Occipital lobe (tissue), 3 donors: ENCODE measurements around the gene PPP2R5B. TPM values are rescaled to one million over a fixed set of nuclear protein-coding genes. Genes with fewer than 3 reads are reported as not detected.
"Not testable (repeated sequence)": the region's sequence is repeated elsewhere in the genome, so short reads cannot be mapped to it uniquely, and the experiment has no call there.

Experiments
- DNase-seq: peaks from one replicate; lab custom pipeline; 2025; lab: John Stamatoyannopoulos, UW
- small RNA-seq: library from RNA; depleted of rRNA; stranded (forward); fragments of <200 nt; gene quantifications from one replicate; pipeline ENCODE3, GENCODE V24; 2014
- total RNA-seq: library from RNA; depleted of rRNA; stranded (reverse); fragments of >200 nt; gene quantifications from one replicate; pipeline ENCODE4 v1.2.3, GENCODE V29; 2014

PPP2R5B gene
- total RNA-seq, 1 donor from 2014 or later: 22.8 TPM

DNA sequence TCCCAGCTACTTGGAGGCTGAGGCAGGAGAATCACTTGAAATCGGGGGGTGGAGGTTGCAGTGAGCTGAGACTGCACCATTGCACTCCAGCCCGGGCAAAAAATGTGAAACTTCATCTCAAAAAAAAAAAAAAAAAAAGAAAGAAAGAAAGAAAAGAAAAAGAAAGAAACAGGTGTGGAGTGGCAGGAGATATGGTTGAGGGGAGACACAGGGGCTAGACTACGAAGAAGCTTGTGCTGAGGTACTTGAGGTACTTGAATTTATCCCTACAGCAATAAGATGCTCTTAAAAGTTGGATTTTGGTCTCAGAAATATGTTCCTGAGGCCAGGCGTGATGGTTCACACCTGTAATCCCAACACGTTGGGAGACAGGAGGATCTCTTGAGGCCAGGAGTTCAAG is 49.6 kb downstream of the PPP2R5B start:
- DNase-seq: no peak

DNA sequence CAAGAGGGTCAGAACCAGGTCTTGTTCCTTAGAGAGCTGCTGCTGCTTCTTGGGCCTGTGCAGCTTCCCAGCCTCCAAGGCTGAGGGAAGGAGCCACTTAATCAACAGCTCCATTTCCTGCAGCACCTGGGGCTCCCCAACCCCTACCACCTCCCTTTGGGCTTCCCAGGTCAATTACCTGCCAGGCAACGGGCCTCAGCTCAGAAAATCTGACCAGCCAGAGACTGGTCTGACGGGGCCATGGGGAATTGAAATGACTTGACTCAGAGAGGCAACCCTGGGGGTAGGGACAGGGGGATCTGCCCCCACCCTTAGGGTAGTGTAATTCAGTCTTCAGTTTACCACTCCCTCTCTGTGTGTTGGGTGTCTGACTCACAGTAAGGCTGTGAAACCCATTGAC is 52.2 kb downstream of the PPP2R5B start:
- no peak for DNase-seq

DNA sequence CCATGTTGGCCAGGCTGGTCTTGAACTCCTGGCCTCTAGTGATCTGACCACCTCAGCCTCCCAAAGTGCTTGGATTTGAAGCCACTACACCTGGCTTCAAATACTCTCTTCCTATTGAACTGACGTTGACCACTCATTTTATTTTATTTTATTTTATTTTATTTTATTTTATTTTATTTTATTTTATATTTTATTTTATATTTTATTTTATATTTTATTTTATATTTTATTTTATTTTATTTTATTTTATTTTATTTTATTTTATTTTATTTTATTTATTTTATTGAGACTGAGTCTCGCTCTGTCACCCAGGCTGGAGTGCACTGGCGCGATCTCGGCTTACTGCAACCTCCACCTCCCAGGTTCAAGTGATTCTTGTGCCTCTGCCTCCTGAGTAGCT is 58.9 kb downstream of the PPP2R5B start:
- not testable (repeated sequence) for DNase-seq

Small RNA genes within 50 kb of the gene (small RNA-seq; reads per million reads assigned to genes)
- gene MIR6749 (not detected), gene MIR6750 (not detected)

Other genes with a start within 250 kb of the PPP2R5B start
- gene NRXN2, start 201.5 kb upstream of the PPP2R5B start, total RNA-seq: 219 TPM
- 36.7 TPM for gene RASGRP2, start 180.5 kb upstream of the PPP2R5B start, total RNA-seq
- gene PYGM, start 164.7 kb upstream of the PPP2R5B start, total RNA-seq: 1.2 TPM
- 80.0 TPM for gene SF1, start 146.1 kb upstream of the PPP2R5B start, total RNA-seq
- 9.8 TPM for gene MAP4K2, start 121.5 kb upstream of the PPP2R5B start, total RNA-seq
- 17.2 TPM for gene MEN1, start 114.1 kb upstream of the PPP2R5B start, total RNA-seq
- gene CDC42BPG, start 80.0 kb upstream of the PPP2R5B start, total RNA-seq: 0.16 TPM
- 22.9 TPM for gene EHD1, start 46.1 kb upstream of the PPP2R5B start, total RNA-seq
- gene ATG2A, start 7.5 kb upstream of the PPP2R5B start, total RNA-seq: 5.5 TPM
- not detected for gene GPHA2, start 11.2 kb downstream of the PPP2R5B start, total RNA-seq
- gene MAJIN, start 47.4 kb downstream of the PPP2R5B start, total RNA-seq: not detected
- gene BATF2, start 72.3 kb downstream of the PPP2R5B start, total RNA-seq: not detected
- gene ARL2, start 89.5 kb downstream of the PPP2R5B start, total RNA-seq: 31.2 TPM
- 19.0 TPM for gene SNX15, start 102.8 kb downstream of the PPP2R5B start, total RNA-seq
- gene SAC3D1, start 116.5 kb downstream of the PPP2R5B start, total RNA-seq: 8.7 TPM
- 2.3 TPM for gene NAALADL1, start 133.9 kb downstream of the PPP2R5B start, total RNA-seq
- gene CDCA5, start 159.4 kb downstream of the PPP2R5B start, total RNA-seq: 2.0 TPM
- 14.7 TPM for gene ZFPL1, start 159.5 kb downstream of the PPP2R5B start, total RNA-seq
- 215 TPM for gene VPS51, start 171.5 kb downstream of the PPP2R5B start, total RNA-seq
- 54.3 TPM for gene TM7SF2, start 187.2 kb downstream of the PPP2R5B start, total RNA-seq
- 4.7 TPM for gene ZNHIT2, start 193.0 kb downstream of the PPP2R5B start, total RNA-seq
- gene FAU, start 197.4 kb downstream of the PPP2R5B start, total RNA-seq: 180 TPM
- 26.4 TPM for gene MRPL49, start 197.6 kb downstream of the PPP2R5B start, total RNA-seq
- 10.1 TPM for gene SYVN1, start 209.8 kb downstream of the PPP2R5B start, total RNA-seq
- not detected for gene SPDYC, start 245.5 kb downstream of the PPP2R5B start, total RNA-seq